HG03280 (cell line): Measurements from ENCODE around the gene PDZD7.
A peak's percentile ranks its signal among the peaks of the same experiment; 100 is the strongest.

Experiments used
- ATAC-seq: cut with Tn5 transposase; IDR thresholded peaks from one replicate; pipeline ENCODE4 v1.9.1; 2021; ENCODE audit warnings: mild to moderate bottlenecking, moderate library complexity; ENCODE audit not compliant: unreplicated experiment

Gene PDZD7

GRCh38 chr10:101061624-101062231 lies 30.8 kb upstream of the PDZD7 start, which contains the start of gene KAZALD1:
TSS of gene KAZALD1 (plus strand) at chr10:101061989. CDS start at chr10:101062593, 604 bp downstream.
- no peak for ATAC-seq

DNA sequence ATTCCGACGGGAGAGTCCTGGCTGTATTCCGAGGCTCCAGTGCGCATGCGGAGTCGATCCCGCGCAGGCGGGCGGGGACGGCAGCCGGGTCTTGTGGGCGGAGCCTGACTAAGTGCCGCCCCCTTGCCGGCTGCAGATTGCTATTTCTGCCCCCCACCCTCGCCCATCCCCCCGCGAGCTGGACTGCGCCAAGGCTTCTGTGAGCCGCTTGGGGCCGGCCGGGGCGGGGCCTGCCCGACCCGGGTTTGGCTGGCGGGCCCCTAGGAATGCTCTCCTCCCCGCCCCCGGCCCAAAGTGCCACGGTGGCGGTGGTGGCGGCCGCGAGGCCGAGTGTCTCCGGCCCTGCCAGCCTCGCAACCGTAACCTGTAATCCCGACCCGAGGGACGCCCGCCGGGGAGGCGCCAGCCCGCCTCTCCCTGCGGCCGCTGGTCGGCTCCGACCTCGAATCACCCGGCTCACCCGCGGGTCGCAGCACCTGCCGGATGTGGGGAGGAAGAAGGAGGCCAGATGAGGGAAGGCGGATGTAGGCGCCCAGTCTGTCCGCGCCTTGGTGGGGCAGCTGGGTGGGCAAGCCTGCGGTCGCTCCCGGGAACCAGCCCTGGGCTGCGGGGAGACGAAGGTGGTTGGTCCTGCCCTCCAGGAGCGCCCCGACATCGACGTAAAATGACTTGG lies 30.2 kb upstream of the PDZD7 start:
- ATAC-seq, result peak; percentile 63

DNA sequence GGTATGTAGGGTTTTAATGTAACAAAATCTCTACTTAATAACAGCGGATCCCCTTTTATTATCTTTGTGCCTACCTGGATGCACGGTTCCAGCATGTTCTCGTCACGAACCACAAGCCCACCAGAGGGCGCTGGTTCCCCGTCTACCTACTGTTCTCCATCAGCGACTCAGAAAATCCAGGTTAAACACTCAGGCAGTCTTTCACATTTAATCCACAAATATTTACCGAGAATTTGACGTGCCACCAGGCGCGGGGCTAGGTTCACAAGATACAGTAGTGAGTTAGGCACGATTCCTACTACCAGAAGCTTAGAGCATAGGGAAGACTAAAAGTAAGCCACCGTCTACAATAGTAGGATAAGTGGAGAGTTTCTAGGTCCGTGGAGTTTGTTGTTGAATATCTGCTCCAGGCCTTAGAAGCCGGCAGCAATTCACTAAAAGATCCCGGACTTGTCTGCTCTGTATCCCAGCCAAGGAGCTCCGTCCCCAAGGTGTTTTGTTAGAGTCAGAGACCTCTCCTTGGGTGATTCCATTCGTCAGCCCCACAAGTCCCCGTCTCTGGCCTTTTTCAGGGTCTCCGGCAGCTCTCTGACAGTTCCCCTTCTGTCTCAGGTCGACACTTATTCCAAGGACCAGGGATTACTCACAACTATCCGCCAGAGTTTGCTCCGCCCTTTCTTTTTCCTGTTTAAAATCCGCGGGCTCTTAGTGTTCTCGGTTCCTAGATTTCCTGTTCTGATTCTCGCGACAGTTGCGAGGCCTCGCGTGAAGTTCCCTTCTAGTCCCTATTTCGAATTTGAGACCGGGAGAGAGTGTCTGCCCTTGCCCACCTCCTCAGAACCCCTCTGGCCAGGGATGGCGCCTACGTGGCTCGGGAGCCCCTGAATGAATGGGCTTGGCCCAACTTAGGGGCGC lies 29.4 kb upstream of the PDZD7 start:
- ATAC-seq, result peak; percentile 44

DNA sequence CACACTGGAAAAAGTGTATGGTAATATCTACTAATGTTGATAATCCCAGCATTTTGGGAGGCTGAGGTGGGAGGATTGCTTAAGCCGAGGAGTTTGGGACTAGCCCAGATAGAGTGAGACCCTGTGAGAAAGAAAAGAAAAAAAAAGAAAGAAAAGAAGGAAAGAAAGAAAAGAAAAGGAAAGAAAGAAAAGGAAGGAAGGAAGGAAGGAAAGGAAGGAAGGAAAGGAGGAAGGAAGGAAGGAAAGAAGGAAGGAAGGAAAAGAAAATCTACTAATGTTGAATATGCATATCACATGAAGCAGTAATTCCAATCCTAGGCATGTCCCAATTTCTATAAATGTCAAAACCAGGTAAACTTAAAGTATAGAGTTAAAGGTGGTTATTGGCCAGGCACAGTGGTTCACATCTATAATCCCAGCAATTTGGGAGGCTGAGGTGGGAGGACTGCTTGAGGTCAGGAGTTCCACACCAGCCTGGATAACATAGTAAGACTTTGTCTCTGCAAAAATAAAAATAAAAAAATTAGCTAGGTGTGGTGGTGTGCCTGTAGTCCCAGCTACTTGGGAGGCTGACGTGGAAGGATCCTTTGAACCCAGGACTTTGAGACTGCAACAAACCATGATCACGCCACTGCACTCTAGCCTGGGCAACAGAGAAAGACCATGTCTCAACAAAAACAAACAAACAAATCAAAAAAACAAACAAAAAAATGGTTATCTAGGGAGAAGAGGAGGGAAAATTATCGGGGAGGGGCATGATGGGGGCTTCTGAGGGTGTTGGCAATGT lies 25.6 kb upstream of the PDZD7 start:
- ATAC-seq, result no peak

DNA sequence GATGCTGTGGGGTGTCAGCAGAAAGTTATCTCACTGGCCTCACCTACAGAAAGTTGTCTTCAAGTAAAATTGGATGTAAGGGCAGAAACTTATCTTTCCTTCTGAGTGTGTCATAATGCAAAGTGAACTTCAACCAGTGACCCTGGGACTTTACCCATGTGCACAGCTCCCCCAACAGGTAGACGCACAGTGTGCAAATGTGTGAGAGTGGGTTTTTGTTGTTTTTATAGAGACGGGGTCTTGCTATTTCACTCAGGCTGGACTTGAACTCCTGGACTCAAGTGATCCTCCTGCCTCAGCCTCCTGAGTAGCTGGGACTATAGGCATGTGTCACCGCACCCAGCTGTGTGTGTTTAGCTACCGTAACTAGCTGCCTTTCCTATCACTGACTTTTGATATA lies 24.5 kb upstream of the PDZD7 start:
- no peak for ATAC-seq

DNA sequence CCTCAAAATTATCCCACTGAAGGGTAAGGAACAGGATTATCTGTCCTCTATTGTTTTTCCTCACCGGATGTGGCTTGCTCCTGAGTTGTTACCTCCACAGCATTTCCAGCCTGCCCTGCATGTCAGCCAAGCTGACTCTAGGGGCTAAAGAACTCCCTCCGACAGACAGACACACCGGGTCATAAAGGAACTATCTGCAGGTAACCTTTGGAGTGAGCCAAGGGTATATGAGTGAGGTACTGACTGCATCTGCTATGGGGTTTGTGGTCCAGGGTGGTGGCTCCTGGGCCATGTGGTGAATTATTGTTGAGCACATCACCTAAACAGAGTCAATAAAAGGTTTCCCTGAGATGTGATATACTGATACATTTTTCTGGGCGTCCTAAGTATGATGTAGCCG lies 23.9 kb upstream of the PDZD7 start:
- no peak for ATAC-seq

DNA sequence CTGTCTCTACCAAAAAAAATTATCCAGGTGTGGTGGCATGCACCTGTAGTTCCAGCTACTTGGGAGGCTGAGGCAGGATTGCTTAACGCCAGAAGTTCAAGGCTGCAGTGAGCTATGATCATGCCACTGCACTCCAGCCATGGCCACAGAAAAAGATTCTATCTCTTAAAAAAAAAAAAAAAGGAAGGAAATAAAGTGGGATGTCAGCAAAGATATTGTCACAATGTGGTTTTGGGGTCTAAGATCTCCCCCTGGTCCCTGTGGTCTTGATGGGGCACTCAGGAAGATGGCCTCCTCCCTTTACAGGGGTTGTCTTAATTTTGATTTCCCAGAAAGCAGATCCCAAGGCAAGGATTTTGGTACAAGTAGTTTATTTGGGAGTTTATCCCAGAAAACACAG lies 23.4 kb upstream of the PDZD7 start:
- no peak for ATAC-seq

GRCh38 chr10:101053516-101053915 lies 22.6 kb upstream of the PDZD7 start:
- no peak for ATAC-seq

DNA sequence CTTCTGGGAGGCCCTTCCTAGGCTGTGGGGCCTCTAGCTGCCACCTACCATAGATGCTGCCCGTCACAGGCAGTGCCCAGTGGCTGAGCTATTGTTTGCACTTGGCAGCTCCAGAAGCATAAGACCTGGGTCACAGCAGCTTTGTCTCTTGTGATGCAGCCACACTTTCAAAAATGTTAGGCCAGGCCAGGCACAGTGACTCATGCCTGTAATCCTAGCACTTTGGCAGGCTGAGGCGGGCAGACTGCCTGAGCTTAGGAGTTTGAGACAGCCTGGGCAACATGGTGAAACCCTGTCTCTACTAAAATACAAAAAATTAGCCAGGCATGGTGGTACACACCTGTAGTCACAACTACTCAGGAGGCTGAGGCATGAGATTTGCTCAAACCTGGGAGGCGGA lies 21.4 kb upstream of the PDZD7 start:
- no peak for ATAC-seq

DNA sequence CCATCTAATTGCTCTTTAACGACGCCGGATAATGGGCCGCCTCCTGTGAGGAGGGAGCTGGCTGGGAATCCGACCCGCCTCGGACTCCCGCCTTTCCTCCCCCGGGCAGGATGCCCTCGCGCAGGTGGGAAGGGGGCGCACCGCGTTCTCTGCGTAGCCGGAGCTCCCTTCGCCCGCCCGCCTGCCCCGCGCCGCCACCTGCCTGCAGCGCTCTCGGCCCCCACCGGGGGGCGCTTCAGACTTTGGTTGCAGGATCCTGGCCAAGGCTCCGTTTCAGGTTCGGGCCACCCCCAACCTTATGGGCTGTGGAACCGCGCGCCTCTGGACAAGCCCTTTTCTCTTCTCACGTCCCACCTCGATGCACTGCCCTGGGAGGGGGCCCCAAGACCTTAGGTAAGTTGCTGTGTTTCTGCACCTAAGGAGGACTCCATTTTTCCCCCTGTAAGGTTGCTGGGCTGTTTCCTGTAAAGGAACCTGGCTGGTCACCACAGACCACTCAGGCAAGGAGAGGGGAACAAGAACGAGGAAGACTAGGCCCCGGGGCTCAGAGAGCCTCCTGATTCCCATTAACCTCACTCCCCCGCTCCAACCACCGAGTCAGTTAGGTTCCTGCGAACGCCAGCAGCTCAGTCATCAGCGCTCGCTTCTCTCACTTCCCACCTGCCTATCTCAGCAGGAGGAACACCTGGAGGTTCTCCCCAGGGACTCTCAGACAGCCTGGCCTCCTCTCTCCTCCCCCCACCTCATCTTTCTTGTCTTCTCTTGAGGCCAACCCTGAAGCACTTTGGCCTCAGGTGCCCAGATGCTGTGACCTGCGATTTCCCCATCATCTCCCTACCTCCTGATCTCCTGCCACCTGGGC lies 19.5 kb upstream of the PDZD7 start:
- peak; percentile 83 for ATAC-seq

GRCh38 chr10:101047961-101048892 lies 17.3 kb upstream of the PDZD7 start:
- no peak for ATAC-seq

DNA sequence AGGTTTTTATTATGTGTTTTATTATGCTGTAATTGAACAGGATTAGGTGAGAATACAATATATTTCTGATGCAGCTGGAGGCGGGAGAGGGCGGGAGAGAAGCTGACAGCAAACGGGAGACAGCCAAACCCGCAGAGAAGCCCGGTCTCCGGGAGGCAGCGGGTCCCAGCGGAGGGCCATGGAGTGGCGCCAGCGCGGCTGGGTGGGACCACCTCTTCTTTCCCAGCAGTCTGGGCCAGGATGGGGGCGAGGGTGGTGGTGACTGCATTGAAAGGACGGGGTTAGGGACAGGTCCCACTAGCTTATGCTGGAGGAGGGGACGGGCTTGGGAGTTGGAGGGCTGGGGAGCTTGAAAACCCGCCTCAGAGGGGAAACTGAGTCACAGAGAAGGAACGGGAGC lies 16.3 kb upstream of the PDZD7 start:
- ATAC-seq, result no peak

DNA sequence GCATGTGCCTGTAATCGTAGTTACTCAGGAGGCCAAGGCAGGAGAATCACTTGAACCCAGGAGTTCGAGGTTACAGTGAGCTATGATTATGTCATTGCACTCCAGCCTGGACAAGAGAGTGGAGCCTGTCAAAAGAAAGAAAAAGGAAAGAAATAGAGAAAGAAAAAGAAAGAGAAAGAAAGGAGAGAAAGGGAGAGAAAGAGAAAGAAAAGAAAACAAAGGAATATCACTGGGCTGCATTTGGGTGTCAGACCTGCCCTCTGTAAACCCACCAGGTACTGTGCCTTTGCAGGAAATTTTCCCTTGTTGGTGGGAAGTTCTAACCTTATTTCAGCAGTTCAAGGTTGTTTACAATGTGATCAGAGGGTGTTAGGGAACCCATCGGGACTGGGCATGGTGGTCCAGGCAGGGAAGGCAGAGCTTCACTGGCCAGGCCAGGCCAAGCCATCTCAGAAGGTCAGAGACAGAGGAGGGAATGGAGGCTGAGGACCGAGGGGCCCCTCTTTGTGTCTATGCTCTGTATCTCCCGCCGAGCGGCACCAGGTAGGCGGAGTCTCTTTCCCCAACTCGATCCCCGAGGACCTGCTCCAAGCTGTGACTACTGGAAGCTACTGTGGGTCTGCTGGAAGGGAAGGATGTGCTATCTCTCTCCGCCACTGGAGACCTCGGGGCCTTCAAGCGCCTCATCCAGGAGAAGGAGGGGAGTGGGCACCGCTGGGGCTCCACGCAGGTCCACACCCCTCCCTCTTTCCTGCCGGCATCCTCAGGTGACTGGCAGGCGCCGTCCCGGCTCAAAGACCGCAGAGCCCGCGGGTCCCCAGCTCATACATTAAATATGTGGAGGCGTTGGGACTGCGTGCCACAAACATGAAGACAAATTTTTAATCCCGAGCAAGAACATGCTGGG lies 15.7 kb upstream of the PDZD7 start:
- ATAC-seq, result no peak

DNA sequence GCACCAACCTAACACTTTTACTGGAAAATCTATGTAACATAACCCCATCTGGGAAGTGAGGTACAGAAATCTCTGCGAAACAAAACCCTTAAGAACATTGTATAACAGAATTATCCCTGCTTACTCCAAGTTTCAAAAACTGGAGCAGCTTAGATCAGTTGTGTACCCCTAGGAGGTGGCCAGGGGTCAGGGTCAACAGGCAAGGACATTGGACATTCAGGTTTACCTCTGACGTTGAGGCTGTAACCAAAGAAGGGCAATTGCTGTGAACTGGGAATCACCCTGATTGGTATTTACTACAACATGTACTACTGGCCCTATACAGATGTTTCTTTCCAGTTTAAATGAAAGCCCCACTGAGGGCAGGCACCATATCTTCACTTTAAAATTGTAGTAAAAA lies 13.2 kb upstream of the PDZD7 start:
- ATAC-seq, result no peak

DNA sequence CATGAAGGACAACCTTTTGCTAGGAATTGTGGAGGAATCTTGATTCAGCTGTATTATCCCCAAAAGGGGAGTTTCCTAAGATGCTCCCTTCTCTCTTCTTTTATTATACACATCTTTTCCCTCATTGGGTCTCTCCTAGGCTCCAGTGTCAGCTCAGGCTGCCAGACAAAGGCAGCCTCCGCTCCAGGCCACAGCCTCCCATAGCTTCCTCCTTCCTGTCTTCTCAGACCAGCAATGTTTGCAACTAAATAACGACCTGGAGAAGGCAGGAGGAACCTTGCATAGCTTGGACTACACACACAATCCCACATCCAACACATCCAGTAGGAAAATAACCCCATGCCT lies 12.4 kb upstream of the PDZD7 start:
- no peak for ATAC-seq

- peak; percentile 93 for ATAC-seq
Observed at GRCh38 chr10:101042667-101043362, 11.9 kb upstream of the PDZD7 start.

DNA sequence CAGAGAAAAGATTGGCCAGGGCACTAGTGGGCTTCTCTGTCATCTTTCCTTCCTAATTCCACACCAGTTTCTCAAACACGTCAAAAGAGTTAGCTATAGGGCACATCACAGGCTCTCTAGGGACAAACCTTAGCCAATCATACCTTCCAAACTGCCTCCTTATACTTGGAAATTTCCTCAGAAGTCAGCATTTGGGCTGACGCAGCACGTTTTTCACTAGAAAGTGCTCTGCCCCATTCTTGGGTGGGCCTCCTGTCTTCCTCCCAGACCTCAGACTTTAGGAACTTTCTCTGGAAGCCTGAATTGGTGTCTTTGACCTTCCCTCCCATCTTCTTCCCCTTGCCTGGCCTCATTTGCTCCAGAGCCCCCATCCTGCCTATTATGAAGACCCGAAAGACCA lies 11.2 kb upstream of the PDZD7 start:
- no peak for ATAC-seq
